ENCODE results near the gene PLEK.

DNA sequence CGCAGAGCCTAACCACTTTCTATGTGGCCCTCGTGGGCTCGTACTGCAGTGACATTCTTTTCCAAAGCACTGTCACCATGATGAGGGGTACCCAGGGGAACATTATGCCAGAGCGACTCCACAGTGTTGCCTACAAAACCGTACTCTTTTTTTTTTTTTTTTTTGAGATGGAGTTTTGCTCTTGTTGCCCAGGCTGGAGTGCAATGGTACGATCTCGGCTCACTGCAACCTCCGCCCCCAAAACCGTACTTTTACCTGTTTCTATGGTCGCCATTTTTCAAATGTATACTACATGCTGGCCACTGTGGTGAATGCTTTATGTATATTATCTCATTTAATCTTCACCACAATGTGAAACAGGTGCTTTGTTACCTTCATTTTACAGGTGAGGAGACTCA lies 4.3 kb downstream of the PLEK start:
- TF ChIP-seq, protein P1, sequence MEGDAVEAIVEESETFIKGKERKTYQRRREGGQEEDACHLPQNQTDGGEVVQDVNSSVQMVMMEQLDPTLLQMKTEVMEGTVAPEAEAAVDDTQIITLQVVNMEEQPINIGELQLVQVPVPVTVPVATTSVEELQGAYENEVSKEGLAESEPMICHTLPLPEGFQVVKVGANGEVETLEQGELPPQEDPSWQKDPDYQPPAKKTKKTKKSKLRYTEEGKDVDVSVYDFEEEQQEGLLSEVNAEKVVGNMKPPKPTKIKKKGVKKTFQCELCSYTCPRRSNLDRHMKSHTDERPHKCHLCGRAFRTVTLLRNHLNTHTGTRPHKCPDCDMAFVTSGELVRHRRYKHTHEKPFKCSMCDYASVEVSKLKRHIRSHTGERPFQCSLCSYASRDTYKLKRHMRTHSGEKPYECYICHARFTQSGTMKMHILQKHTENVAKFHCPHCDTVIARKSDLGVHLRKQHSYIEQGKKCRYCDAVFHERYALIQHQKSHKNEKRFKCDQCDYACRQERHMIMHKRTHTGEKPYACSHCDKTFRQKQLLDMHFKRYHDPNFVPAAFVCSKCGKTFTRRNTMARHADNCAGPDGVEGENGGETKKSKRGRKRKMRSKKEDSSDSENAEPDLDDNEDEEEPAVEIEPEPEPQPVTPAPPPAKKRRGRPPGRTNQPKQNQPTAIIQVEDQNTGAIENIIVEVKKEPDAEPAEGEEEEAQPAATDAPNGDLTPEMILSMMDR (IDR thresholded peaks at IDR 0.05): no peak
- no peak for TF ChIP-seq POLR2AphosphoS5 (IDR thresholded peaks at IDR 0.05; ENCODE audit: low read depth, low read length)
